Measurements from ENCODE around the gene RRAS2. TPM values are rescaled to one million over a fixed set of nuclear protein-coding genes. Genes with fewer than 3 reads are reported as not detected.

The RRAS2 gene
- total and polyA plus RNA-seq, 2 of the 4 experiments (the other 2 are of a cell fraction): 85.5 to 106 TPM

GRCh38 chr11:14327116-14327515, 31.9 kb downstream of the RRAS2 start:
- Histone ChIP-seq H3K9ac (ENCODE audit: low read depth, low read length) (no peak overlapping the region), H4K20me1 (ENCODE audit: insufficient read depth, low read length) (peaks cover 48% of the 10 kb centered on the region)

More at GRCh38 chr11:14327116-14327515, 31.9 kb downstream of the RRAS2 start:
- in situ Hi-C loops (cut with MboI; ENCODE audit: low sequenced_read_pairs) (no loop called here), dilution Hi-C loops (cut with HindIII; ENCODE audit: low sequenced_read_pairs, unreplicated experiment) (no loop called here), intact Hi-C loops (cut with micrococcal nuclease) (no loop called here)
- TF ChIP-seq MAZ (IDR thresholded peaks at IDR 0.05; ENCODE audit: borderline replicate concordance, low read depth, low read length): no peak
- Histone ChIP-seq H3K36me3 (ENCODE audit: control insufficient read depth, insufficient read depth, low read length) (no peaks in the 10 kb centered on the region), H4K8ac (ENCODE audit: low read depth in 2 of 2, low read length in 2 of 2) (no peak overlapping the region), H2BK15ac (ENCODE audit: low read depth, low read length) (no peak overlapping the region), H2AK5ac (ENCODE audit: low read depth, low read length) (no peak overlapping the region), H4K5ac (ENCODE audit: low read depth, low read length) (no peak overlapping the region), H4K91ac (ENCODE audit: insufficient read depth, low read depth, low read length) (no peak overlapping the region), H3K27ac (ENCODE audit: insufficient read depth, low read length) (no peak overlapping the region), H2BK5ac (ENCODE audit: low read depth, low read length, poor library complexity, severe bottlenecking) (no peak overlapping the region), H3K4me1 (ENCODE audit: control insufficient read depth, insufficient read depth, low read length) (peaks cover 6% of the 10 kb centered on the region; the same call in 1 of the 2 replicates), H3K79me1 (ENCODE audit: low read depth in 1 of 2, low read length in 2 of 2) (peaks cover 12 to 64% of the 10 kb centered on the region in 2 experiments), H3K4me3 (ENCODE audit: insufficient read depth, low read depth, low read length) (no peak overlapping the region), H3K4me2 (ENCODE audit: low read depth, low read length) (no peak overlapping the region), H3K14ac (replicated peaks; ENCODE audit: low read depth, low read length) (no peak overlapping the region), H3K56ac (ENCODE audit: extremely low read depth, insufficient read depth, low read length) (no peak overlapping the region), H2AFZ (replicated peaks; ENCODE audit: low read length, poor library complexity) (no peak overlapping the region), H2BK20ac (ENCODE audit: low read depth, low read length) (no peak overlapping the region), H2AK9ac (replicated peaks; ENCODE audit: low read depth, low read length, poor library complexity) (no peak overlapping the region), H3K9me3 (ENCODE audit: control insufficient read depth, insufficient read depth, low read length) (no peaks in the 10 kb centered on the region), H3K23ac (ENCODE audit: low read depth, low read length) (no peak overlapping the region; the same call in 1 of the 2 replicates), H3K27me3 (ENCODE audit: control insufficient read depth, insufficient read depth, low read length) (no peaks in the 10 kb centered on the region), H3K18ac (ENCODE audit: low read depth, low read length) (no peak overlapping the region), H3K9me1 (ENCODE audit: insufficient read depth, low read length) (peaks cover 3% of the 10 kb centered on the region; the same call in 1 of the 2 replicates), H3K4ac (ENCODE audit: low read depth, low read length) (no peak overlapping the region), H2BK120ac (ENCODE audit: low read depth, low read length) (no peak overlapping the region)
- CTCF ChIA-PET: no interaction called here
- BruUV-seq (replicated peaks): no TSS peak
- POLR2A ChIA-PET (ENCODE audit: unreplicated experiment): no interaction called here
- ATAC-seq (ENCODE audit: low read depth): no peak
- no peak for DNase-seq
